T-helper 22 cell (primary cell): Measurements from ENCODE around the gene STXBP5.

Source experiments
- DNase-seq: peaks from one replicate; pipeline ENCODE4 v3.0.0-alpha.2; 2020; ENCODE audit warnings: low read depth

The STXBP5 gene

DNA sequence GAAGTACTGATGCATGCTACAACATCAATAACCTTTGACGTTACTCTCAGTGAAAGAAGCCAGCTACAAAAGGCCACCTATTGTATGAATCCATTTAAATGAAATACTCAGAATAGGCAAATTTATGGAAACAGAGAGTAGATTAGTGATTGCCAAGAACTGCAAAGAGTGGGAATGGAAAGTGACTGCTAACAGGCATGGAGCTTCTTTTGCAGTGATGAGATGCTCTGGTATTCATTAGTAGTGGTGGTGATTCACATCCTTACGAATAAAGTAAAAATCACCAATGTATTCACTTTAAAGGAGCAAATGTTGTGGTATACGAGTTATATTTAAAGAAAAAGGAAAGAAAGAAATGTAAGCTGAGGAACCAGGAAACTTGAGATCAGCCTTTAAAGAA is 177.5 kb downstream of the STXBP5 start:
- DNase-seq: no peak

DNA sequence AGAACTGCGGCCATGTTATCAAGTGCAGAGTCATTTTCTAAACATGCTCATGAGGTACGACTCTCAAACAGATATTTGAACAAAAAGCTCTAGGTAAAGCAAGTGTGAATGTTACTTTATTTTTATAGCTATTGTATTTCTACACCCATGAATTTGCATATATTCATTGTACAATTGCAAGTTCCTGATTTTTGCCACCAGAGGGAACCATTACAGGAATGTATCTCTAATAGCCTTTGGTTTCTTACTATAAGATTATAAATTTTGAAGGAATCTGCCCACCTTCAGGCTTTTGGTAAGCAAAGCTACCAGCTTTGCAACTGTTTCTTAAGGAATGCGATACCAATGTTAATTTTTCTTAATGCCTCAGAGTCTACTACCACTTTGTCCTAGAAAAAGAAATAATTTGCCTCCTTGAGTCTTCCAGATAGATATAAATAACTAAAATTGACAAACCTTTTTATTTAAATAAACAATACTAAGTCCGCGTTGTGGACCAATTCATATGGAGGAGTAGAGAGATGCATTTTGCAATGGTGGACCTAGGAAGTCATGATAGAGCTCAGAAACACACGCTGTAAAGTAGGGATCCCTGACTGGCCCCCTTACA is 178.8 kb downstream of the STXBP5 start:
- no peak for DNase-seq

DNA sequence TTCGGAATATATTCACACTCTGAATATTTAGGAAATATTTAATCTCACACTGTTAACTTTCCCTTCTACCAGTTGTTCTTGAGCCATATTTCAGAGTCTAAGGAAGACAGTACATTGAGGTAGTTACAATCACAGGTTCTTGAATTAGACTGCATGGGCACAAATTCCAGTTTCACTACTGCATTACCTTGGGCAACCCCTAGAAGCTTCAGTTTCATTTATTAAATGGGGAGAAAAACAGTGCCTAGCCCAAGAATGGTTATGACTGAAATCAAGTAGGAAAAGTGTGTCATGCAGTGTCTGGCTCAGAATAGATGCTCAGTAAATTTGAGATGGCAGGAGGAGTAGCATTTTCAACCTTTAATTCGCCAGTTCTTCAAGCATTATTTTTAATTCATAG is 179.8 kb downstream of the STXBP5 start:
- DNase-seq: no peak

DNA sequence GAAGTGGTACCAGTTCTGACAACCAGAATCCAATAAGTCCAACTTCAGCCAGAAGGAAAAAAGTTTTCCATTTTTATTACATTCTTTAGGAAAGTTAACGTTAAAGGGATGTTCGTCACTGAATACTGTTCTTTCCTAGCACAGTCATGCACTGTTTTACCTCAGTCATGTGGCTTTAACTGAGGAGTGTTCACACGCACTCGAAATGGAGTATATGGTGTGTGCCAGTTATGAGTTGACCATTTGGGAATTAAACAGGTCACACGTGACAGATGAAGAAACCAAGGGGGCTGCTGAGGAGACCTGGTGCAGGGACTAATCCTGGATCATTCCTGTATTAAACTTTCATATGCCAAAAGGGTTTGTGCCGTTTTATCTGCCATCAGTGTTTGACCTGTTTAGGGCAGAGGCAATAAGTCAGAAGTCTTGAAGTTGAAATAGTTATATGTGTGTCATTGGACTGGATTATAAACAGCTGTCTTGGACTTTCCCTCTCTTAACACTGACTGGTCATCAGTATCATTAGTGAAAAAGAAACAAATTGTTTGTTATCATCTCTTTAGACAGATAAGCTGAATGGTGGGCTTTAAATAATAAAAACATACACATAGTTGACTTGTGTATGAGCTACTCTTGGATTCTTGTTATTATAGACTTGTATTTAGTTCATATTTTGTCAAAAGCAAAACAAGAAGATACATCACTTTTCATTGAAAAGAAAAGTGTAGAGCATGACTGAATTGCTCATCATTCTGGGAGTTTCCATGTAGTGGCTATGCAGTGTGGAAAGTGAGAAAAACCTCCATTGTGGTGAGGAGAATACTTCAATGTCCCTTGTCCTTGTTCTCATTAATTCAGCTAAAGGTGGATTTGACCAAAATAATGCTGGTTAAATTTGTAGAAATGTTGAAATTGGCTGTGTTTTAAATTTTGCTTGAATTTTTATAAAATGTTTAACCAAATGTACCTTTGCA is 180.8 kb downstream of the STXBP5 start:
- no peak for DNase-seq

DNA sequence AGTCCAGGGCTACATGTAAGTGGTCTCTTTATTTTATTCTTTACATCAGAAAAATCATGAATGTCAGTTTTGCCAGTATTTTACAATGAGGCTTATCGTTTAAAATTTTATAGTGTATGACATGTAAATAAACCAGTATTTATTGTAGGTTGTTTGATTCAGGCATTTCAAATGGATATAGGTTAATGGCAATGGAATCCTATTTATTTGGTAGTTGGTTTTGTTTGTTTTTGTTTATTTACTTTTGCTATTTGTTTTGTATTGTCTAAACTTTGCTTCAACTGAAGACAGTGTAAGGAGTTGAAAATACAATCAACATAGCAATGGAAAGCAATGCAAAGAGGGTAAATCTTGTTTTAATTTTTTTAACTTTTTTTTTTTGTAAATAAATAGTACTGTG is 185.2 kb downstream of the STXBP5 start:
- no peak for DNase-seq

DNA sequence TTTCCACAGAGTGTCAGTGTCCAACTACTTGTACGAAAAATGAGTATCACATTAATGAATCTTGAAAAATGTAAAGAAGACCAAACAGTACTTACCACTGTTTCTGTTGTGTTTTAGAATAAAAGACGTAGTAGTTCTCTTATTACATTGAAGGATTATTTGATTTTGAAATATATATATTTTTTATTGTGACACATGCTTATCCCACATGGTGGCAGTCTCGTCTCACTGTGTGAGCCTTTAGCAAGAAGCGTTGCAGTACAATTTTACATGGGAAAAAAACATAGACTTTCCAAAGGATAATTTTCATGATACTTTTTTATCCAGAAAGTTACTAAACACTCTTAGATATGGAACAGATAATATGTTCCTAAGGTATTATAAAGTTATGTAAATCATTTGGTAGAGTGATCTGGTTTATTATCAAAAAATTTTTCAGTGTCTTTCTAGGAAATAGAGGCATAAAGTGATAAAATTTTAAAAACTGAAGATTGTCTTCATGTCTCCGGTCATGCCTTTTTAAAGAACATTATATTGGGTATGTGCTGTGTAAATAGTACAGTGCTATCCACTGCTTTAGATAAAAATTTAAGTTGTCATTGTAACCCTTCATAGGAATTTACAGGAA is 186.8 kb downstream of the STXBP5 start:
- no peak for DNase-seq

DNA sequence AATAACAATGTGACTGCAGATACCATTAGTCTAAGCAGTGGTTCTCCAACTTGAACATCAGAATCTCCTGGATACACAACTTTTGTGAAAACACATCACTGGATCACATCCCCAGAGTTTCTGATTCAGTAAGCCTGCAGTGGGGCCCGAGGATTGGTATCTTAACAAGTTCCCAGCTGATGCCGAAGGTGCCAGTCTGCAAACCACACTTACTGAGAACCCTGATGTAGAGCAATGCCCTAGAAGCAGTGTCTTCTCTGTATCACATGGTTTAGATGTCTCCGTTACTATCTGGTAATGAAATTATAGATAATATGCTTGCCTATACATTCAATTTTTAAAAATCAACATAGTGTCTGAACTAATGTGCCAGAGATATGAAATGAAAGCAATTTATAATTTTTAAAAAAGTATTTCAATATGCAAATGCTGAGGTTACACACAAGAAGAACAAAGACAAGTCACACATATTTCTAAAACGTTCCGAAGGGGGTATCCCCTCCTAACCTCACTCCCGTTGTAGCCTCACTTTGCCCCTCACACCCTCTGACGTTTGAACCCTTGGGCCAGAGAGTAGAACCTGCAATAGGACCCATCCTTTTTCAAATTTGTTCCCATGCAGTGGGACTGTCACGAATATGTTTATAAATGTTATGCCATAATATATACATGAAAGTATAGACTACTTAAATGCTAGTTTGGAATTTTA is 188.9 kb downstream of the STXBP5 start:
- no peak for DNase-seq

DNA sequence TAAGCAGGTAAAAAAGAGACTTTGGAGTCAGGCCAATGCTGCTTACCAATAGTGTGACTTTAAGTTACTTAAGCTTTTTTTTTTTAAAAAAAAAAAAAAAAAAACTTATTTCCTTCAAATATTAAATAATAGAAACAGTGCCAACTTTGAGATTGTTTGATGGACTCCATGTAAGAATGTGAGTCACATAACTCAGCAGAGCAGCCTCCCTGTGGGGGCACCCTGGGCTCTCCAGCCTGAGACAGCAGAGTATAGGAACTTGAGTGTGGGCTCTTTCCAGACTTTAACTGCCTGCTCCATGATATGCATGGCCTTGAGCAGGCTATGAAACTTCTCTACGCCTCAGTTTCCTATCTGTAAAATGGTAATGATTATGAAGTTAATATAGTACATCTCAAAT is 190.9 kb downstream of the STXBP5 start:
- no peak for DNase-seq

DNA sequence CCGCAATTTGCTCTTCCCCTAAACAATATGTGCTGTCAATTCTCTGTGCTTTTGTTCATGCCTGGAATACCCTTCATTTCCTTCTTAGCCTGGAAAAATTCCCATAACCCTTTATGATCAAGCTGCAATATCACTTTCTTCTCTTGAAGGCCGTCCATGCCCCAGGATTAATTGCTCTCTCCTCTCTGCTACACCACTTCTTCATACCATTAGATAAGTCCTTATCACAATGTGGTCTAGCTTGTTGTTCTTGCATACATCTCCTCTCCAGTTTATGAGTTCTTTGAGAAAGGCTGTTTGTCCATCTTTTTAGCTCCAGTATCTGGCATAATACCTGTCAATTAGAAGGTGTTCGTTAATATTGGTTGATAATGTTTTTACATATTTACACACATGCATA is 193.1 kb downstream of the STXBP5 start:
- DNase-seq: no peak

DNA sequence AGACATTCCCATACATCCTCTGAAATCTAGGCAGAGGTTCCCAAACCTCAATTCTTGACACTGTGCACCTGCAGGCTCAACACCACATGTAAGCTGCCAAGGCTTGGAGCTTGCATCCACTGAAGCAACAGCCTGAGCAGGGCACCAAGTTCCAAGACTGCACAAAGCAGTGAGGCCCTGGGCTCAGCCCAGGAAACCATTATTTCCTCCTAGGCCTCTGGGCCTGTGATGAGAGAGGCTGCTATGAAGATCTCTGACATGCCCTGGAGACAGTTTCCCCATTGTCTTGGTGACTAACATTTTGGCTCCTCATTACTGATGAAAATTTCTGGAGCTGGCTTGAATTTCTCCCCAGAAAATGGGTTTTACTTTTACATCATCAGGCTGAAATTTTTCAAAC is 196.8 kb downstream of the STXBP5 start:
- no peak for DNase-seq

DNA sequence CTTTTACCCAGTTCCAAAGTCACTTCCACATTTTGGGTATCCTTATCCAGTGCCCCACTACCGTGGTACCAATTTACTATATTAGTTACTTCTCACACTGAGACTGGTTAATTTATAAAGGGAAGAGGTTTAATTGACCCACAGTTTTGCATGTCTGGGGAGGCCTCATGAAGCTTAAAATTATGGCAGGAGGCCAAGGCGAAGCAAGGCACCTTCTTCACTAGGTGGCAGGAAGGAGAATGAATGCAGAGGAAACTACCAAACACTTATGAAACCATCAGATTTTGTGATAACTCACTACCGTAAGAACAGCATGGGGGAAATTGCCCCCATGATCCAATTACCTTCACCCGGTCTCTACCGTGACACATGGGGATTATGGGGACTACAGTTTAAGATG is 197.6 kb downstream of the STXBP5 start:
- no peak for DNase-seq

DNA sequence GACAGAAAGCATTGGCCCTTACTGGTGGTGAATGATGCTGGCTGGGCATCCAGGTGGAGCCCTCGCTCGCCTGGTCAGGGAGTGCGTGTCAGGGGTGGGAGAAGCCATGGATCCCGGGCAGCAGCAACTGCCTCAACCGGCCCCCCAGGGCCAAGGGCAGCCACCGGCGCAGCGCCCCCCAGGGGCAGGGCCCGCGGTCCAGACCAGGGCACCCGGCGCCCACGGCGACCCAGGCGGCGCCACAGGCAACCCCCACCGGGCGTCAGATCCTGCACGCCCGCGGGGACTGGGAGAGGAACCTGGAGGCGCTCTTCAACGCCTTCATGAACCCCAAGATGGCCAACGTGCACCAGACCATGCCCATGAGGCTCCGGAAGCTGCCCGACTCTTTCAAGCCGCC is 202.6 kb downstream of the STXBP5 start:
- no peak for DNase-seq

DNA sequence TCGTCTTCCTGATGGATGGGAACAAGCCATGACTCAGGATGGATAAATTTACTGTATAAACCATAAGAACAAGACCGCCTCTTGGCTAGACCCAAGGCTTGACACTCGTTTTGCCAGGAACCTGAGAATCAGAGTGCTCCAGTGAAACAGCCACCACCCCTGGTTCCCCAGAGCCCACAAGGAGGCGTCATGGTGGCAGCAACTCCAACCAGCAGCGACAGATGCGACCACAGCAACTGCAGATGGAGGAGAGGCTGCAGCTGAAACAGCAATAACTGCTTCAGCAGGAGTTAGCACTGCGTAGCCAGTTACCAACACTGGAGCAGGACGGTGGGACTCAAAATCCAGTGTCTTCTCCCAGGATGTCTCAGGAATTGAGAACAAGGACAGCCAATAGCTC is 203.4 kb downstream of the STXBP5 start:
- DNase-seq: no peak

DNA sequence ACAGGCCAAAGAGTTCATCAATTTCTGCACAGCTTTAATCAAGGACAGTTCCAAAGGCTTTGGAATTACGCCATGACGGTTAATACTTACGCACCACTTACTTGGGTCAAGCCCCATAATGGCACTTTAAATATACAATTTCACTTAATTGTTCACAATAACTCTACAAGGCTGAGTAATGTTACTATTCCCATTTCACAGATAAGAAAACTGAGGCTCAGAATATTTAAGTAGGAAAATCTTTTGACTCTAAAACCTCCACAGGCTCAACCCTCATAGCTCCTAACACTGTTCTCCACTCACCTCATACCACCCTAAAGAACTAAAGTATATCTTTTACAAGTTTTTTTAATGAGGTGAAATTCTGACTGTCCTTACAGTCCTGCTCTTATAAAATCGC is 212.4 kb downstream of the STXBP5 start:
- DNase-seq: no peak

DNA sequence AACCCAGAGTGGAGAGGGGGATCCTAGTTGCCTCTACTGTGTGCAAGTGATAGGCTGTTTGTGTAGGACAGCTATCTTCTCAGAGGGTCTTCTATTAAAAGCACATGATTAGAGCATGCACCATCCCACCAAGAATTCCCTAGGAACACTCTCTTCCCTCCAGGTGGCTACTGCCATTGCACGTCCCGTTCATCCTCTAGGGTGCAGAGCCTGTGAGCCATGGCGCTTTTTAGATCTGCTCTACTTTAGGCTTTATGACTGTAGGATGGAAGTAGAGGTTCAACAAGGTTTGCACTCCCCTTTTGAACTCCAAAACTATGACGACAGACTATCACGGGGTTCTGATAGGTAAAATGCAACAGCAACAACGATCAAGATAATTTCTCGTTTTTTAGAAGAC is 213.7 kb downstream of the STXBP5 start:
- DNase-seq: no peak

DNA sequence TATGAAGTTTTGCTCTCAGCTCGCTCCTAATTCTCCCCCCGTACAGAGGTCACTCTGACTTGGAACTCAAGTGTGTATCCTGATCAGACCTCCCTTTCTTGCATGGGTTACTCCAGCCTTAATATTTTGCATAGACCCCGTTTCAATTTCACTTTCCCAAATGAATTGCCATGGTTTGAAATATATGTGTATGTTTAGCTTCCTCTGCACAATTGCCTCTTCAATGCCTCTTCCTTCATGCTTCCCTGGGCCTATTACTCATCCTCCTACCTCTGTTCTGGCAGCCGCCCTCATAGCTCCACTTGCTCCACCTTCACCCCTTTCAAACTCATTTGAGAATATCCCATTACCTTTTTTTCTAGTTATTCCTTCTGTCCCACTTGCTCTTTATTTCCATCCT is 214.3 kb downstream of the STXBP5 start:
- no peak for DNase-seq

DNA sequence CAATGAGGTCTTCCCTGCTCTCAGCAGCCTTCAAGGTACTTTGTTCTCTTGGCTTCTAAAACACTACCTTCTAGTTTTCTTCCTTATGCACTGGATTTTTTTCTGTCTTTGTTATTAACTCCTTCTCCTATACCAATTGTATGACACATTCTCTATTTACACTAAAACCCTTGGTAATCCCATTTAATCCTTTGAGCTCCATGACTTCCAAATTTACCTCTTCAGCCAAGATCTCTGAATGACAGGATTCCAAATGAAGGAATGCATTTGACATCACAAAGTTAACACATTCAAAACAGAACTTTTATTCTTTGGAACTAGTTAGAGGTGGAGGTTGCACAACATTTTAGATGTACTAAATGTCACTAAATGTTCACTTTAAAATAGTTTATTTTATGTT is 217.7 kb downstream of the STXBP5 start:
- DNase-seq: no peak

DNA sequence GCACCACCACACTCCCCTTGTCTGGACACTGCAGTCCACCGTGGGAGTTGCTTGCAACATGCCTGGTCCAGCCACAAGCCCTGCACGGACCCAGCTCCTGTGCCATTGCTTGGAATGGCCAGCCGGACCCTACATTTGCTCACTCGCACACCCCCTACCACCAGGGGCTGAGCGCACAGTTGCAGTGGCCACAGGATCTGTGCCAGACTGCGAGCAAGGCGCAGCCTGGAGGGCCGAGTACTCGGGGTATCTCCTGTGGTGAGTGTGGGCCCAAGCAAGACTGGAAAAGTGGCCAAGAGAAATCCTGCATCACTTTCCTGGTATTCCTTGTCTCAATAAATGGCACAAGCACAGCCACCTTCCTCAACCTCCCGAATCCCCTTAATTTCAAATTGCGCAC is 218.9 kb downstream of the STXBP5 start:
- no peak for DNase-seq

DNA sequence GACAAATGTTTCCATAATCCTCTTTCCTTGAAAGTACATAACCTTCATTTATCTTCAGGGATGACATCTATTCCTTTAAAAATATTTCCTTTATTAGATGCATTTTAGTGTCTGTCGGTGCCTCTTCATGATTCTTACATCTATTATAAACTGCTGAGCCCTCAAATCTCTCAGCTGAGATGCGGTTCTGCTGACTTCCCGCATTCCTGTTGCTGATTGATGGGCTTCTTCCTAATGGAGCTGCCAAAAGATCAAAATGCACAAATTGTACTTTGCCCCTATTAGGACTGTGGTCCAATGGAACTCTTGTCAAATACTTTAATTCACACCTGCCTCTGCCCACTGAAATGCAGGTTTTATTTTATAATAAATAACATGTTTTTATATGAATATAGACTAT is 225.6 kb downstream of the STXBP5 start:
- DNase-seq: no peak

DNA sequence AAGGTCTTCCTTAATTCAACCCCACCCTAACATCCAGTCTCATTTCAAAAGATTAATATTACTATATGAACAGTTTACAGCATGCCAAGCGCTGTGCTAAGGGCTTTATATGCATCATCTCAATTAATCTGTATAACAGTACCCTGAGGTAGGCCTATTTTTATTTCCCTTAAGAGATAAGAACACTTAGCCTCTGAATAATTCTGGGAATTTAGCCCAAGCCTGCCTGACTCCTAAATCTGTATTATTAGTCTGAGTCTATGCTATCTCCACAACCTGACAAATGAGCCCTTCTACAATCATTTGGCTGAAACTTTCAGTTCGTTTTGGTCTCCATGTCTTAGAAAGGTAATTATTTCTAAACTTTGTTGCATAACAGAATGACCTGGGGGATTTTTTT is 226.6 kb downstream of the STXBP5 start:
- DNase-seq: no peak

DNA sequence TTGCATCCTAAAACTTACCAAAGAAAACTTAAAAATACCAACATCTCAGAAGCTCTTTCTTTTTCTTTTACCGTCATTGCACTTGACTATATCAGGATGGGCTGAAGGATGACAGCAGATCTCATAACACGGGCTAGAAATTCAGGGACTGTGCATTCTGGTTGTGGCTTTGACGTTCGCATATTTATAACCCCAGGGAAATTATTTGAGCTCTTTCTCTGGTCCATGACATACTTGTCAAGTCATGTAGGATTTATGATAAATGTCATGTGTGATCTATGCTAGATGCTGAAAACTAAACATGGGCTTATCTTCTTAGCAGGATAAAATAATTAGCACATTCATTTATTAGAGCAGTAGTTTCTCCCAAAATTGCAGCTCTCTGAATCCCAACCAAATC is 229.9 kb downstream of the STXBP5 start:
- no peak for DNase-seq

DNA sequence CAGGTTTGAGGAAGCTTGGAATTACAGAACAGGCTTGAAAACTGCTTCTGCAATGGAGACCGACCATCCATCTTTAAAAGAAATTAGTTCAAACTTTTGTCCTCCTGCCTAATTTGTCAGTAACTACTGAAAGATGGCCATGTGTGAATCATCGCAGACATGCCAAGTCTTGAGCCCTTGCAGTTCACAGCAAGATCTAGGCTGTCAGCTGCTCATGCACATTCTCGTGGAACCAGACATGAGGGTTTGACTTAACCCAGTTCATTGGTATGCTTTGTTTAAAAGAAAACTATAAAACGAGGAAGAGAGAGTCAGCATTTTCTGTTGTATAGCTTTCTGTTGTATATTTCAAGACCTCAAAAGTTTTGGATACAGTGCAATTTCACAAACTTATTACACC is 230.3 kb downstream of the STXBP5 start:
- DNase-seq: no peak

DNA sequence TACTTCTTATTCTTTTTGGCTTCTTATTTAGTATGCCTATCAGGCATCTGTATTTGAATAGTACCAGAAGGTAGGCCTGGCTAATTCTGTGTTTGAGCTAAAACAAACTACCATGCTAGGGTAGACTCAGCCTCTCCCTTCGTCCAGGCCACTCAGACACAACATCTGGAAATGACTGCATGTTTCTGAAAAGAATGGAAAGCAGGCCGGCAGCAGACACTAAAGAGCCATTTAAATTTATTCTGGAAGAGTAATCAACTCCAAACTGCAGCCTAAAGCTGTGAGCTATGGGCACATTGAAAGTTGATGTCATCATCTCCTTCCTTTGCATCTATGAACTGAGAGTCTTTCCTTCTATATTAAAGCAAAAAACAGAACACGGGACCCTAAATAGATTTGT is 233.4 kb downstream of the STXBP5 start:
- no peak for DNase-seq
